CD14-positive monocyte (primary cell): Measurements from ENCODE around the gene TSC22D1. TPM values are rescaled to one million over a fixed set of nuclear protein-coding genes. Genes with fewer than 3 reads are reported as not detected.

ENCODE experiments used
- DNase-seq, 3 donors: peaks; one replicate each; pipeline ENCODE4 v3.0.0-alpha.2; 2011 to 2022
- H2AFZ ChIP-seq: 2 replicates; pipeline ENCODE4 v1.6.0; 2012; ENCODE audit warnings: mild to moderate bottlenecking, low read depth, low read length, inconsistent platforms; ENCODE audit not compliant: insufficient read depth, poor library complexity, severe bottlenecking
- H3K27ac ChIP-seq, 2 donors: 1 replicate in 1 of 2; 2 replicates in 1 of 2; pipeline ENCODE4 v1.5.1; 2012 to 2013; ENCODE audit warnings: low read length in 2 of 2, control low read depth in 1 of 2, inconsistent platforms in 1 of 2, low read depth in 1 of 2, mild to moderate bottlenecking in 1 of 2
- H3K27me3 ChIP-seq, 2 donors: one replicate each; pipeline versions ENCODE4 v1.6.0 to v1.6.1; 2011 to 2013; ENCODE audit warnings: low read length in 2 of 2; ENCODE audit not compliant: control insufficient read depth in 2 of 2, insufficient read depth in 2 of 2
- H3K36me3 ChIP-seq, 2 donors: replicated peaks in 1 of 2; 1 replicate in 1 of 2; 2 replicates in 1 of 2; pipeline versions ENCODE4 v1.5.1 to v1.6.1; 2012 to 2013; ENCODE audit warnings: low read length in 2 of 2, control low read depth in 1 of 2, inconsistent platforms in 1 of 2, mild to moderate bottlenecking in 1 of 2; ENCODE audit not compliant: insufficient read depth in 2 of 2, control insufficient read depth in 1 of 2
- H3K4me1 ChIP-seq, 2 donors: 1 replicate in 1 of 2; 2 replicates in 1 of 2; pipeline versions ENCODE4 v1.5.1 to v1.6.1; 2012 to 2013; ENCODE audit warnings: low read length in 2 of 2, control low read depth in 1 of 2, inconsistent platforms in 1 of 2, mild to moderate bottlenecking in 1 of 2, moderate library complexity in 1 of 2; ENCODE audit not compliant: insufficient read depth in 2 of 2, control insufficient read depth in 1 of 2
- H3K4me2 ChIP-seq: replicated peaks from 2 replicates; pipeline ENCODE3; 2012; ENCODE audit warnings: low read length, moderate library complexity, mild to moderate bottlenecking; ENCODE audit not compliant: poor library complexity, severe bottlenecking; ENCODE audit errors: extremely low read depth
- H3K4me3 ChIP-seq, 3 experiments: fragments of 200-600 bp in 1 of 3; sonication (generic) in 1 of 3; replicated peaks in 1 of 3; 1 replicate in 2 of 3; 2 replicates in 1 of 3; pipeline ENCODE4 v1.5.1; 2011 to 2013; ENCODE audit warnings: low read length in 3 of 3, mild to moderate bottlenecking in 3 of 3, control low read depth in 2 of 3, low read depth in 2 of 3, inconsistent platforms in 1 of 3, moderate library complexity in 1 of 3
- H3K79me2 ChIP-seq: 2 replicates; pipeline ENCODE4 v1.6.0; 2012; ENCODE audit warnings: mild to moderate bottlenecking, control low read depth, inconsistent platforms, low read length, moderate library complexity; ENCODE audit not compliant: insufficient read depth
- H3K9ac ChIP-seq: 2 replicates; pipeline ENCODE4 v1.6.0; 2017; ENCODE audit warnings: low read length, mild to moderate bottlenecking; ENCODE audit not compliant: insufficient read depth, poor library complexity, severe bottlenecking
- H3K9me3 ChIP-seq, 2 donors: replicated peaks in 1 of 2; 1 replicate in 1 of 2; 2 replicates in 1 of 2; pipeline versions ENCODE4 v1.5.1 to v1.6.1; 2012 to 2013; ENCODE audit warnings: low read length in 2 of 2, control low read depth in 1 of 2; ENCODE audit not compliant: control insufficient read depth in 1 of 2, insufficient read depth in 1 of 2
- H4K20me1 ChIP-seq: 2 replicates; pipeline ENCODE4 v1.6.0; 2012; ENCODE audit warnings: mild to moderate bottlenecking, low read length, control low read depth, moderate library complexity; ENCODE audit not compliant: insufficient read depth
- H3K27ac Mint-ChIP-seq, 7 donors: one replicate each; pipeline ENCODE4 v1.8.0; 2020; ENCODE audit warnings: mild to moderate bottlenecking in 7 of 7, mixed read lengths in 7 of 7, moderate library complexity in 6 of 7, inconsistent platforms in 2 of 7
- H3K27me3 Mint-ChIP-seq, 3 donors: one replicate each; pipeline ENCODE4 v1.8.0; 2021 to 2022; ENCODE audit warnings: low read depth in 3 of 3, mild to moderate bottlenecking in 3 of 3, mixed read lengths in 3 of 3, moderate library complexity in 3 of 3, inconsistent platforms in 1 of 3
- H3K36me3 Mint-ChIP-seq, 2 donors: one replicate each; pipeline ENCODE4 v1.8.0; 2020; ENCODE audit warnings: mixed read lengths in 2 of 2, inconsistent platforms in 1 of 2, mild to moderate bottlenecking in 1 of 2
- H3K4me1 Mint-ChIP-seq: one replicate; pipeline ENCODE4 v1.8.0; 2020; ENCODE audit warnings: mild to moderate bottlenecking, mixed read lengths
- H3K4me3 Mint-ChIP-seq, 2 donors: one replicate each; pipeline ENCODE4 v1.8.0; 2020; ENCODE audit warnings: mild to moderate bottlenecking in 2 of 2, mixed read lengths in 2 of 2, moderate library complexity in 1 of 2
- H3K9me3 Mint-ChIP-seq, 7 donors: one replicate each; pipeline ENCODE4 v1.8.0; 2020 to 2022; ENCODE audit warnings: mixed read lengths in 7 of 7, mild to moderate bottlenecking in 6 of 7, moderate library complexity in 6 of 7, inconsistent platforms in 2 of 7
- CTCF ChIP-seq: fragments of 200-600 bp; IDR thresholded peaks from one replicate; pipeline ENCODE4 v1.8.0; 2022; ENCODE audit warnings: antibody characterized with exemption, mild to moderate bottlenecking
- WGBS: methylation state at CpG from one replicate; pipeline ENCODE4 v1.1.5; 2013; ENCODE audit warnings: missing lambda C conversion rate; ENCODE audit not compliant: insufficient coverage; 5-methylcytosine and 5-hydroxymethylcytosine counted together
- intact Hi-C, 2 donors: fragments of 100-400 bp; cut with micrococcal nuclease; formaldehyde crosslinking; loops; one replicate each; pipeline versions ENCODE4 v1.15.0 to v1.15.1; 2023
- polyA plus RNA-seq, 3 donors: library from polyadenylated mRNA; depleted of rRNA in 1 of 3; unstranded in 2 of 3; stranded (reverse) in 1 of 3; fragments of 300-500 nt in 2 of 3; fragments of >200 nt in 1 of 3; fragmentation: Illumina TruSeq in 2 of 3; gene quantifications; 1 replicate in 2 of 3; 2 replicates in 1 of 3; pipeline ENCODE4 v1.2.3, GENCODE V29; 2012 to 2021

Gene TSC22D1
- polyA plus RNA-seq, 3 donors = 1.9 to 10.4 (median 3.1) TPM

GRCh38 chr13:44389060-44389666 lies 187.0 kb downstream of the TSC22D1 start:
- H3K36me3 Mint-ChIP-seq = no peaks in the 10 kb centered on the region
- Histone ChIP-seq H3K27ac (peak overlapping the region in 1 of 2 donors; percentile 24), H3K79me2 (no peaks in the 10 kb centered on the region), H3K4me2 (no peak overlapping the region), H3K27me3 (no peaks in the 10 kb centered on the region), H3K4me1 (no peaks in the 10 kb centered on the region), H3K9me3 (no peaks in the 10 kb centered on the region), H3K9ac (no peak overlapping the region), H3K36me3 (no peaks in the 10 kb centered on the region), H3K4me3 (no peak overlapping the region), H4K20me1 (no peaks in the 10 kb centered on the region), H2AFZ (peak overlapping the region; percentile 36)
- H3K4me1 Mint-ChIP-seq = peaks cover 19% of the 10 kb centered on the region
- 0% methylated on average over 2 of the region's 4 CpGs for WGBS
- DNase-seq = peak; percentile 11 to 32 (median 30)
- H3K27ac Mint-ChIP-seq = peak overlapping the region in 3 of 7 donors; percentile 15 to 56 (median 35)
- H3K27me3 Mint-ChIP-seq = peaks cover 5 to 8% (median 7%) of the 10 kb centered on the region in 3 donors
- H3K4me3 Mint-ChIP-seq = no peak overlapping the region
- TF ChIP-seq CTCF = no peak
- H3K9me3 Mint-ChIP-seq = no peaks in the 10 kb centered on the region
- intact Hi-C loops = no loop called here

- H3K27me3 ChIP-seq = no peaks in the 10 kb centered on the region
- H3K9ac ChIP-seq = no peak overlapping the region
- intact Hi-C loops = no loop called here
- no peak overlapping the region for H3K4me3 ChIP-seq
- TF ChIP-seq CTCF = no peak
- no peaks in the 10 kb centered on the region for H4K20me1 ChIP-seq
- no peaks in the 10 kb centered on the region for H3K36me3 ChIP-seq
- WGBS = 87% methylated on average over 3 of the region's 7 CpGs
- Mint-ChIP-seq H3K4me1 (peaks cover 18% of the 10 kb centered on the region), H3K4me3 (no peak overlapping the region), H3K9me3 (no peaks in the 10 kb centered on the region), H3K27ac (peak overlapping the region in 4 of 7 donors; percentile 35 to 59 (median 49)), H3K36me3 (no peaks in the 10 kb centered on the region), H3K27me3 (peaks cover 5 to 7% (median 7%) of the 10 kb centered on the region in 3 donors)
- H3K9me3 ChIP-seq = no peaks in the 10 kb centered on the region
- H3K79me2 ChIP-seq = no peaks in the 10 kb centered on the region
- no peak overlapping the region for H3K4me2 ChIP-seq
- H3K4me1 ChIP-seq = no peaks in the 10 kb centered on the region
- H2AFZ ChIP-seq = peak overlapping the region; percentile 36
- DNase-seq = no peak
- H3K27ac ChIP-seq = peak overlapping the region in 1 of 2 donors; percentile 24
Observed at GRCh38 chr13:44388427-44389059, 187.6 kb downstream of the TSC22D1 start.
